ENCODE results near the gene CDC37L1.
A peak's percentile ranks its signal among the peaks of the same experiment; 100 is the strongest.
"Not testable (repeated sequence)": the region's sequence is repeated elsewhere in the genome, so short reads cannot be mapped to it uniquely, and the experiment has no call there.

Gene CDC37L1

DNA sequence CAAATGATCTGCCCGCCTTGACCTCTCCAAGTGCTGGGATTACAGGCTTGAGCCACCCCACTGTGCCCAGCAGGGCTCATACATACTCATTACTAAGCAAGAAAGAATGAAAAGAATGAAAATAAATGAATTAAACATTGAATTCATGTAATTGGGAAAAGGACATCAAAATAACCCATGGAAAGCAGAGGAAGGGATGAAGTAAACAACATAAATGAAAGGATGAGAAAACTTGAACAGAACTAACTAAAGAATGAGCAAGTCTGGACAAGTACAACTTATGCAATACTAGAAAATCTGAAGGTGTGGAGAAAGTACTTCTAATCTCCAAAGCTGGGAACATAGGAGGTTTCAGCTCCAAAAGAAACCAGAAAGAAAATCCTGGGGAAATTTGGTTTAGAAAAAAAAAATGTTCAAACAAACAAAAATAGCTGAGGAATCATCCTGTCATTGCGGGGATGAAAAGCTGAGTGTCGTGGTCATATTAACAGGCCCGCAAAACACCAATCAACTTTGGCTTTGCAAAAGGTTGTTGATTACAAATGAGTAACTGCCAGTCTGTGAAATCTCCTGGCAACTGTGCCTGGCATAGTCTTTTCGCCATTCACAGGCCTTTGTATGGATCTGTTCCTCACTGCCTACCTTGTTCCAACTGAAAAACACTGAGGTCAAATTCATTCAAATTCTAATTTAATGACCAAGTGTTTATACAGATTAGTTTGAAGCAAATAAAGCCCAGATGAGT lies 63.9 kb downstream of the CDC37L1 start:
- no peak overlapping the region for H3K27ac ChIP-seq (ENCODE audit: low read depth, low read length)
- H3K27me3 ChIP-seq (ENCODE audit: control insufficient read depth in 1 of 2, insufficient read depth in 2 of 2, low read length in 2 of 2): no peaks in the 10 kb centered on the region
- H3K9ac ChIP-seq (ENCODE audit: low read depth in 1 of 2, low read length in 2 of 2): no peak overlapping the region
- H3K4me1 ChIP-seq (ENCODE audit: control insufficient read depth in 1 of 2, insufficient read depth in 2 of 2, low read length in 2 of 2): peaks cover 6 to 13% of the 10 kb centered on the region in 2 donors
- no peaks in the 10 kb centered on the region for H3K9me3 ChIP-seq (ENCODE audit: control insufficient read depth in 1 of 2, low read length in 2 of 2)
- no peak overlapping the region for H3K4me3 ChIP-seq (ENCODE audit: low read depth in 1 of 2, low read length in 2 of 2)
- H3K36me3 ChIP-seq (ENCODE audit: control insufficient read depth in 1 of 2, insufficient read depth in 2 of 2, low read length in 2 of 2): no peaks in the 10 kb centered on the region

DNA sequence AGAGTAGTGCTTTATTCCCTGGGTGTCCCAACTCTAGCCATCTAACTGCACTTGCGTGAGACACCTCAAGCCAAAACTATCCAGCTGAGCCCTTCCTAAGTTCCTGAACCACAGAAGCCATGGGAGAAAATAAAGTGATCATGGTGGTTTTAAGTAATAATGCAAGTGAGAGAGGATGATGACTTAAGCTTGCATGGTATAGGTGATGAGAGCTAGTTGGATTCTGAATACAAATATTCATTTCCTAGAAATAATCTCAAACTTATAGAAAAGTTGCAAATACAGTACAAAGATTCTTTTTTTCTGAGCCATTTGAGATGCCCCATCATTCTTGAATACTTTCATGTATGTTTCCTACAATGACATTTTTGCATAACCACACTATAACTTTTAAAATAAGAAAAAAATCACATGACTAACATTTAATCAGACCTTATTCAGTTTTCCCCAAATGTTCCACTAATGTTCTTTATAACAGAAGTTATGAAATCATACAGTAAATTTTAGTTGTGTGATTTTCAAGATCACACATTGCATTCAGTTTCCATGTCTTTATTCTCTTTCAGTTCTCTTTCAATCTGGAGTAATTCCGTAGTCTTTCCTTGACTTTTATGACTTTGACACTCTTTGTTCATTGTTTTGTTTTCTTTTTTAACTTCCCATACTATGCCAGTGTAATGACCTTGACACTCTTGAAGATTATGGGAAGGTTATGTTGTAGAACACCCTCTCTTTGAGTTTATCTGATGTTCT lies 67.1 kb downstream of the CDC37L1 start:
- Histone ChIP-seq H3K9ac (ENCODE audit: low read depth in 1 of 2, low read length in 2 of 2) (no peak overlapping the region), H3K4me1 (ENCODE audit: control insufficient read depth in 1 of 2, insufficient read depth in 2 of 2, low read length in 2 of 2) (peaks cover 6 to 8% of the 10 kb centered on the region in 2 donors), H3K27me3 (ENCODE audit: control insufficient read depth in 1 of 2, insufficient read depth in 2 of 2, low read length in 2 of 2) (no peaks in the 10 kb centered on the region), H3K36me3 (ENCODE audit: control insufficient read depth in 1 of 2, insufficient read depth in 2 of 2, low read length in 2 of 2) (no peaks in the 10 kb centered on the region), H3K27ac (ENCODE audit: low read depth, low read length) (no peak overlapping the region), H3K9me3 (ENCODE audit: control insufficient read depth in 1 of 2, low read length in 2 of 2) (peaks cover 0 to 2% of the 10 kb centered on the region in 2 donors), H3K4me3 (ENCODE audit: low read depth in 1 of 2, low read length in 2 of 2) (no peak overlapping the region)

DNA sequence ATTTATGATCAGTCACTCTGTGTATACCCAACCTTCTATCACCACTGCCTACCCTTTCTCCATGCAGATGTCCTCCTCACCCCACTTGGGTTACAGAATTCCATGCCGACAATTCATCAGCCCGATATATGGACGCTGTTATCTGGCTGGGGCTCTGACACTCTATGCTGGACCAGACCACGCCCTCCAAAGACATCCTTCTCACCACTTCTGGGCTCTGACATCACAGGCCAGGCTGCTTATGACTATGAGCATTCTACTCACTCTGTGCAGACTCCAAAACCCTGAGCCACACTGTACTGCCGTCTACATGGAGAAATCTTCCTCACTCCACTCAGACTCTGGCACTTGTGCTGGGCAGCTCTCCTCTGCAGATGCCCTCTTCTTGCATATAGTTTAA lies 69.2 kb downstream of the CDC37L1 start:
- peaks cover 0 to 2% of the 10 kb centered on the region in 2 donors for H3K9me3 ChIP-seq (ENCODE audit: control insufficient read depth in 1 of 2, low read length in 2 of 2)
- H3K9ac ChIP-seq (ENCODE audit: low read depth in 1 of 2, low read length in 2 of 2): no peak overlapping the region
- H3K4me3 ChIP-seq (ENCODE audit: low read depth in 1 of 2, low read length in 2 of 2): no peak overlapping the region
- H3K36me3 ChIP-seq (ENCODE audit: control insufficient read depth in 1 of 2, insufficient read depth in 2 of 2, low read length in 2 of 2): no peaks in the 10 kb centered on the region
- no peaks in the 10 kb centered on the region for H3K27me3 ChIP-seq (ENCODE audit: control insufficient read depth in 1 of 2, insufficient read depth in 2 of 2, low read length in 2 of 2)
- no peaks in the 10 kb centered on the region for H3K4me1 ChIP-seq (ENCODE audit: control insufficient read depth in 1 of 2, insufficient read depth in 2 of 2, low read length in 2 of 2)
- H3K27ac ChIP-seq (ENCODE audit: low read depth, low read length): no peak overlapping the region

DNA sequence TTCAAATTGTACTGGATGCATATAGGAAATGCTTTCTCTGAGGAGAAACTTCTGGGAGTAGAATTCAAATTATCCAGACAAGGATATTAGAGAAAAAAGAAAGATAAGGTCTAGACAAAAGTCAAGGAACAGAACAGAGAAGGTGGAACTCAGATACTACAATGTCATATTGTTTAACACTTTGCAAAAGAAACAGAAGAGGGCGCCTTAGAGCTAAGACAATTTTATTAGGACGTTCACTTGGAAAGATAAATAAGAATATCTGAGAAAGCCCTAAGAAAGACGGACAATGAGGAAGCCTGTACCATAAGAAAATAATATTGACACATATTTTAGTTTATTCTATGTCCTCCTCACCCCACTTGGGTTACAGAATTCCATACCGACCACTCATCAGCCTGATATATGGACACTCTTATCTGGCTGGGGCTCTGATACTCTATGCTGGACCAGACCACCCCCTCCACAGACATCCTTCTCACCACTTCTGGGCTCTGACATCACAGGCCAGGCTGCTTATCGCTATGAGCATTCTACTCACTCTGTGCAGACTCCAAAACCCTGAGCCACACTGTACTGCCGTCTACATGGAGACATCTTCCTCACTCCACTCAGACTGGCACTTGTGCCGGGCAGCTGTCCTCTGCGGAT lies 70.8 kb downstream of the CDC37L1 start:
- H3K9me3 ChIP-seq (ENCODE audit: control insufficient read depth in 1 of 2, low read length in 2 of 2): peaks cover 0 to 2% of the 10 kb centered on the region in 2 donors
- no peak overlapping the region for H3K4me3 ChIP-seq (ENCODE audit: low read depth in 1 of 2, low read length in 2 of 2)
- H3K27ac ChIP-seq (ENCODE audit: low read depth, low read length): no peak overlapping the region
- no peaks in the 10 kb centered on the region for H3K36me3 ChIP-seq (ENCODE audit: control insufficient read depth in 1 of 2, insufficient read depth in 2 of 2, low read length in 2 of 2)
- H3K9ac ChIP-seq (ENCODE audit: low read depth in 1 of 2, low read length in 2 of 2): no peak overlapping the region
- no peaks in the 10 kb centered on the region for H3K4me1 ChIP-seq (ENCODE audit: control insufficient read depth in 1 of 2, insufficient read depth in 2 of 2, low read length in 2 of 2)
- H3K27me3 ChIP-seq (ENCODE audit: control insufficient read depth in 1 of 2, insufficient read depth in 2 of 2, low read length in 2 of 2): no peaks in the 10 kb centered on the region

DNA sequence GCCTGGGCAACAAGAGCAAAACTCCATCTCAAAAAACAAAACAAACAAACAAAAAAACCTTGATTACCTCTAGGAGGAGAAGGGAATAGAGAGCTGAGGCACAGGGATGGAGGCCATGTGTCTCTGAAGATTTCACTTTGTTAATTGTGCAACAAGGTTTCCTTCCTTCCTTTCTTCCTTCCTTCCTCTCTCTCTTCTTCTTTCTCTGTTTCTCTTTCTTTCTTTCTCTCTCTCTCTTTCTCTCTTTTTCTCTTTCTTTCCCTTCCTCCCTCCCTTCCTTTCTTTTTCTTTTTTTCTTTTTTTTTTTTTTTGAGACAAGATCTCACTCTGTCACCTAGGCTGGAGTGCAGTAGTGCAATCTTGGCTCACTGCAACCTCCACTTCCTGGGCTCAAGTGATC lies 75.2 kb downstream of the CDC37L1 start:
- H3K27me3 ChIP-seq (ENCODE audit: control insufficient read depth in 1 of 2, insufficient read depth in 2 of 2, low read length in 2 of 2); H3K9me3 ChIP-seq (ENCODE audit: control insufficient read depth in 1 of 2, low read length in 2 of 2); H3K4me3 ChIP-seq (ENCODE audit: low read depth in 1 of 2, low read length in 2 of 2); H3K4me1 ChIP-seq (ENCODE audit: control insufficient read depth in 1 of 2, insufficient read depth in 2 of 2, low read length in 2 of 2); H3K9ac ChIP-seq (ENCODE audit: low read depth in 1 of 2, low read length in 2 of 2); H3K36me3 ChIP-seq (ENCODE audit: control insufficient read depth in 1 of 2, insufficient read depth in 2 of 2, low read length in 2 of 2); H3K27ac ChIP-seq (ENCODE audit: low read depth, low read length): not testable (repeated sequence)

DNA sequence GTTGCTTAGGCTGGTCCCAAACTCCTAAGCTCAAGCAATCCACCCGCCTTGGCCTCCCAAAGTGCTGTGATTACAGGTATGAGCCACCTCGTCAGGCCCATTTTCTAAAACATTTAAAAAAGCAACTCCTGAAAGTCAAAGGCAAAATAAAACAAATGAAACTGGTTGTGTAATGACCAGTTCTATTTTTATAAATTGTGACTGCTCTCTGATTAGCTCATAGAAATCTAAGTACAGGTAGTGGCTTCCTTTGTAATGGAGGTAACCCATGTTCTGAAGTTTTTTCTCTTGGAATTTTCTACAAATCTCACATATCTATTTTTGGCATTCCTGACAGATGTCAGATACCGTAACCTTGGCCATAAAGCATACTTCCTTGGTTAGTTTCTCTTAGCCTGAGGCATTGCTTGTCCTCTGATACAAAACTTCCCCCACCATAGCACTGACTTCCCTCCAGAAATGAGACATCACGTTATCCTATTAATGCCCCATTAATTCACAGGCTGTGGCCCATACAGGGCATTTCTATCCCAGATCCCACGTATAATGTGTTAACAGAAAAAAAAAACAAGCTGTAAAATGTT lies 75.7 kb downstream of the CDC37L1 start:
- H3K27me3 ChIP-seq (ENCODE audit: control insufficient read depth in 1 of 2, insufficient read depth in 2 of 2, low read length in 2 of 2): no peaks in the 10 kb centered on the region
- no peak overlapping the region for H3K4me3 ChIP-seq (ENCODE audit: low read depth in 1 of 2, low read length in 2 of 2)
- H3K36me3 ChIP-seq (ENCODE audit: control insufficient read depth in 1 of 2, insufficient read depth in 2 of 2, low read length in 2 of 2): no peaks in the 10 kb centered on the region
- H3K4me1 ChIP-seq (ENCODE audit: control insufficient read depth in 1 of 2, insufficient read depth in 2 of 2, low read length in 2 of 2): peaks cover 0 to 3% of the 10 kb centered on the region in 2 donors
- no peak overlapping the region for H3K27ac ChIP-seq (ENCODE audit: low read depth, low read length)
- H3K9ac ChIP-seq (ENCODE audit: low read depth in 1 of 2, low read length in 2 of 2): no peak overlapping the region
- H3K9me3 ChIP-seq (ENCODE audit: control insufficient read depth in 1 of 2, low read length in 2 of 2): peaks cover 0 to 2% of the 10 kb centered on the region in 2 donors

DNA sequence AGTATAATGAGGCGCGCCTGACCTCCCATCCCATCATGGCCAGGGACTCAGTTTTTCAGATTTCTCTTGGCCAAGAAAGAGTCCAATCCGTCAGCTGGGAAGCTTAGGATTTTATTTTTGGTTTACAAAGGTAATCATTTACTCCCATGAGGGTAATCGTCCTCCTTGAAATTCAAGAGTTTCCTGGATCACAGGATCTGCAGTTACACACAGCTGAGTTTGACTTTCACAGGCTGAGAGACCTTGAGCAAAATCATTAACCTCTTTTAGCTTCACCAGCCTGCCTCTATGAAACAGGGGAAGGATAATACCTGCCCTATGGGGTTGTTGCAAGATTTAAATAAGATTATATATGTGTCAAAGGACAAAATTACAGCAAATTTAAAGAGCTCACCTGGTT lies 77.1 kb downstream of the CDC37L1 start:
- no peaks in the 10 kb centered on the region for H3K36me3 ChIP-seq (ENCODE audit: control insufficient read depth in 1 of 2, insufficient read depth in 2 of 2, low read length in 2 of 2)
- H3K9me3 ChIP-seq (ENCODE audit: control insufficient read depth in 1 of 2, low read length in 2 of 2): no peaks in the 10 kb centered on the region
- H3K27me3 ChIP-seq (ENCODE audit: control insufficient read depth in 1 of 2, insufficient read depth in 2 of 2, low read length in 2 of 2): no peaks in the 10 kb centered on the region
- H3K4me3 ChIP-seq (ENCODE audit: low read depth in 1 of 2, low read length in 2 of 2): no peak overlapping the region
- peaks cover 0 to 3% of the 10 kb centered on the region in 2 donors for H3K4me1 ChIP-seq (ENCODE audit: control insufficient read depth in 1 of 2, insufficient read depth in 2 of 2, low read length in 2 of 2)
- peak overlapping the region; percentile 20 for H3K27ac ChIP-seq (ENCODE audit: low read depth, low read length)
- no peak overlapping the region for H3K9ac ChIP-seq (ENCODE audit: low read depth in 1 of 2, low read length in 2 of 2)

Data from duodenal mucosa (tissue), 2 donors.